Right cardiac atrium (tissue), 5 donors: ENCODE measurements around the gene ZNF189. TPM values are rescaled to one million over a fixed set of nuclear protein-coding genes. Genes with fewer than 3 reads are reported as not detected.
A peak's percentile ranks its signal among the peaks of the same experiment; 100 is the strongest.

ENCODE experiments used
- ATAC-seq, 2 donors: fragments of 200-7000 bp; cut with Tn5 transposase; one replicate each; pipeline versions ENCODE4 v1.8.0 to v1.9.1; 2020; ENCODE audit warnings: moderate library complexity in 2 of 2, mild to moderate bottlenecking in 1 of 2
- DNase-seq, 3 donors: peaks; one replicate each; pipeline ENCODE4 v3.0.0-alpha.2; 2020
- H3K27ac ChIP-seq: one replicate; pipeline ENCODE4 v1.5.1; 2013; ENCODE audit warnings: mild to moderate bottlenecking, low read length, control low read depth, moderate library complexity
- H3K27me3 ChIP-seq: one replicate; pipeline ENCODE4 v1.6.1; 2013; ENCODE audit not compliant: control insufficient read depth, insufficient read depth
- H3K4me1 ChIP-seq: one replicate; pipeline ENCODE4 v1.6.1; 2013; ENCODE audit warnings: low read length; ENCODE audit not compliant: control insufficient read depth, insufficient read depth
- H3K4me3 ChIP-seq: one replicate; pipeline ENCODE4 v1.5.1; 2013; ENCODE audit warnings: low read length, control low read depth
- H3K9me3 ChIP-seq: one replicate; pipeline ENCODE4 v1.6.1; 2013; ENCODE audit warnings: low read length; ENCODE audit not compliant: control insufficient read depth
- WGBS: extraction: QIAGEN DNeasy Blood & Tissue Kit; methylation state at CpG from one replicate; pipeline ENCODE4 v1.1.7; 2013; 5-methylcytosine and 5-hydroxymethylcytosine counted together
- intact Hi-C, 4 donors: fragments of 100-400 bp; cut with DNase I; formaldehyde crosslinking; loops; one replicate each; pipeline versions ENCODE4 v1.11.0 to v1.14.0; 2022 to 2023
- polyA plus RNA-seq: library from polyadenylated mRNA; stranded (reverse); fragments of 200-250 nt; gene quantifications from one replicate; pipeline ENCODE4 v1.2.3, GENCODE V29; 2013
- total RNA-seq, 4 donors: library from RNA; stranded (reverse); fragmentation: NEBNext Ultra II Directional; extraction: Animal tissue kit (Norgen Biotek cat#: 25700); gene quantifications; one replicate each; pipeline ENCODE4 v1.2.1, GENCODE V29; 2021
- donor health status: healthy with polysubstance abuse.
- donor health status: DM: no; HTN: yes; CAD: no.
- donor health status: DM: no; HTN: no; CAD: no.
- donor health status: DM: no; HTN: yes; CAD: no; lungs with severe emphysema.
- donor health status: DM: yes; HTN: yes; CAD: no.

The ZNF189 gene
- total and polyA plus RNA-seq, 5 donors: 17.9 to 38.3 (median 28.7) TPM

GRCh38 chr9:101455656-101456240 lies 57.1 kb downstream of the ZNF189 start:
- Histone ChIP-seq H3K27ac (no peak overlapping the region), H3K4me3 (no peak overlapping the region), H3K9me3 (no peaks in the 10 kb centered on the region), H3K4me1 (peaks cover 4% of the 10 kb centered on the region), H3K27me3 (no peaks in the 10 kb centered on the region)
- ATAC-seq: no peak
- no peak for DNase-seq
- intact Hi-C loops: loop anchor here in 1 of 4 donors (5.0 kb wide), 1 partner anchor 72 kb away; no protein-coding TSS in a partner anchor
- 48% methylated on average over 2 of the region's 2 CpGs for WGBS

- intact Hi-C loops: loop anchor here in 1 of 4 donors (5.0 kb wide), 1 partner anchor 70 kb away; no protein-coding TSS in a partner anchor
Measured at GRCh38 chr9:101457003-101457402, 58.4 kb downstream of the ZNF189 start.

GRCh38 chr9:101458963-101459631 lies 60.4 kb downstream of the ZNF189 start:
- no peaks in the 10 kb centered on the region for H3K9me3 ChIP-seq
- DNase-seq: no peak
- no peak overlapping the region for H3K27ac ChIP-seq
- no peak overlapping the region for H3K4me3 ChIP-seq
- WGBS: 39% methylated on average over 9 of the region's 9 CpGs
- intact Hi-C loops: loop anchor here in 1 of 4 donors (5.0 kb wide), 1 partner anchor 68 kb away; no protein-coding TSS in a partner anchor
- no peaks in the 10 kb centered on the region for H3K27me3 ChIP-seq
- peak; percentile 87 to 88 for ATAC-seq
- H3K4me1 ChIP-seq: peaks cover 2% of the 10 kb centered on the region

More at GRCh38 chr9:101457003-101457402, 58.4 kb downstream of the ZNF189 start:
- ATAC-seq (no peak), DNase-seq (no peak)
- H3K27ac ChIP-seq: no peak overlapping the region
- H3K4me1 ChIP-seq: peaks cover 2% of the 10 kb centered on the region
- WGBS: 29% methylated on average over 3 of the region's 3 CpGs
- no peaks in the 10 kb centered on the region for H3K27me3 ChIP-seq
- no peak overlapping the region for H3K4me3 ChIP-seq
- no peaks in the 10 kb centered on the region for H3K9me3 ChIP-seq

Other genes starting within 250 kb of the ZNF189 start
- under 1 TPM in 3 of 4 donors, not detected in 1; 0.08 to 0.24 (median 0.14) TPM for gene BAAT, start 13.8 kb upstream of the ZNF189 start, total RNA-seq
- gene BAAT, start 13.8 kb upstream of the ZNF189 start, polyA plus RNA-seq: 0.11 TPM
- gene MRPL50, start 233 bp upstream of the ZNF189 start, total RNA-seq: 10 to 100 TPM; 16.0 to 19.2 (median 18.2) TPM
- gene MRPL50, start 233 bp upstream of the ZNF189 start, polyA plus RNA-seq: 20.7 TPM
- 1 to 10 TPM in 1 of 4 donors, under 1 TPM in 3; 0.40 to 1.8 (median 0.55) TPM for gene ALDOB, start 36.9 kb downstream of the ZNF189 start, total RNA-seq
- gene ALDOB, start 36.9 kb downstream of the ZNF189 start, polyA plus RNA-seq: 0.91 TPM
- 10 to 100 TPM; 49.1 to 59.5 (median 51.6) TPM for gene RNF20, start 135.0 kb downstream of the ZNF189 start, total RNA-seq
- gene RNF20, start 135.0 kb downstream of the ZNF189 start, polyA plus RNA-seq: 17.9 TPM
- not detected for gene PPP3R2, start 196.1 kb downstream of the ZNF189 start, total RNA-seq
- not detected for gene PPP3R2, start 196.1 kb downstream of the ZNF189 start, polyA plus RNA-seq